OCI-LY3 (cell line): ENCODE results near the gene ECE1.

Source experiments
- EZH2phosphoT487 ChIP-seq: fragments of 200-600 bp; shearing (Covaris generic); IDR thresholded peaks from 2 replicates; pipeline ENCODE4 v1.6.1; 2018; ENCODE audit warnings: antibody characterized with exemption, mixed run types, low read depth
- TF ChIP-seq, protein P1 (sequence below): fragments of 200-600, 300-600 bp; sonication (generic); IDR thresholded peaks from 2 replicates; pipeline ENCODE4 v1.5.1; 2014; ENCODE audit warnings: antibody characterized with exemption, low read length, low read depth

DNA sequence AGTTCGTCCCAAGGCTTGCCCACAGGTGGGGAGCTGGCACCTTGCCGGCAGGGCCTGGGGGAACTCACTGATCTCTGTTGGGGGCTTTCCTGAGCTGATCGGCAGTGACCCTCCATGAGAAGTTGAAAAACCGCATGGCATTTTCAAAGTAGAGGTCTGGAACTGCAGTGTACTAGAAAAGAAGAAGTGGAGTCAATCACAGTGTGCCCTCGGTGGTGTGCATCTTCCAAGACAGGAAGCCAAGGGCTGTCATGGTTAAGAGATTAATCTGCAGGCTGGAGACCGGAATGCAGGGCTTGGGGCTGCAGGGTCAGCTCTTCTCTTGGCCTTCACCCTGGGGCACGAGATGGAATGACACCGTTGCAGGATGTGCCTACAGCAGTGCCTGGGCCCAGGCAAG, 56.8 kb downstream of the ECE1 start:
- TF ChIP-seq, protein P1, sequence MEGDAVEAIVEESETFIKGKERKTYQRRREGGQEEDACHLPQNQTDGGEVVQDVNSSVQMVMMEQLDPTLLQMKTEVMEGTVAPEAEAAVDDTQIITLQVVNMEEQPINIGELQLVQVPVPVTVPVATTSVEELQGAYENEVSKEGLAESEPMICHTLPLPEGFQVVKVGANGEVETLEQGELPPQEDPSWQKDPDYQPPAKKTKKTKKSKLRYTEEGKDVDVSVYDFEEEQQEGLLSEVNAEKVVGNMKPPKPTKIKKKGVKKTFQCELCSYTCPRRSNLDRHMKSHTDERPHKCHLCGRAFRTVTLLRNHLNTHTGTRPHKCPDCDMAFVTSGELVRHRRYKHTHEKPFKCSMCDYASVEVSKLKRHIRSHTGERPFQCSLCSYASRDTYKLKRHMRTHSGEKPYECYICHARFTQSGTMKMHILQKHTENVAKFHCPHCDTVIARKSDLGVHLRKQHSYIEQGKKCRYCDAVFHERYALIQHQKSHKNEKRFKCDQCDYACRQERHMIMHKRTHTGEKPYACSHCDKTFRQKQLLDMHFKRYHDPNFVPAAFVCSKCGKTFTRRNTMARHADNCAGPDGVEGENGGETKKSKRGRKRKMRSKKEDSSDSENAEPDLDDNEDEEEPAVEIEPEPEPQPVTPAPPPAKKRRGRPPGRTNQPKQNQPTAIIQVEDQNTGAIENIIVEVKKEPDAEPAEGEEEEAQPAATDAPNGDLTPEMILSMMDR: no peak
- no peak for TF ChIP-seq EZH2phosphoT487
